GM18499 (cell line): ENCODE data around the gene P2RY12.

ENCODE experiments used
- ATAC-seq: cut with Tn5 transposase; IDR thresholded peaks from one replicate; pipeline ENCODE4 v1.9.1; 2021; ENCODE audit warnings: moderate number of reproducible peaks; ENCODE audit not compliant: insufficient read depth, unreplicated experiment

P2RY12 gene

GRCh38 chr3:151350656-151351055 is 33.9 kb downstream of the P2RY12 start:
- no peak for ATAC-seq

GRCh38 chr3:151347432-151347831 is 37.1 kb downstream of the P2RY12 start:
- ATAC-seq, result no peak

GRCh38 chr3:151346292-151346691 is 38.3 kb downstream of the P2RY12 start:
- no peak for ATAC-seq

GRCh38 chr3:151345859-151346258 is 38.7 kb downstream of the P2RY12 start:
- no peak for ATAC-seq

GRCh38 chr3:151331696-151332095 is 52.9 kb downstream of the P2RY12 start:
- no peak for ATAC-seq

GRCh38 chr3:151330899-151331298 is 53.7 kb downstream of the P2RY12 start:
- no peak for ATAC-seq

- no peak for ATAC-seq
These were observed 54.2 kb downstream of the P2RY12 start for GRCh38 chr3:151330379-151330778.

- ATAC-seq, result no peak
These were observed 55.2 kb downstream of the P2RY12 start, which contains the start of gene P2RY13 for GRCh38 chr3:151329363-151329762. Gene P2RY13 (minus strand): TSS chr3:151329549. CDS start chr3:151329528, 21 bp downstream.

GRCh38 chr3:151328298-151328995 is 56.1 kb downstream of the P2RY12 start:
- no peak for ATAC-seq

GRCh38 chr3:151327571-151328198 is 56.9 kb downstream of the P2RY12 start:
- no peak for ATAC-seq

GRCh38 chr3:151322511-151322910 is 62.0 kb downstream of the P2RY12 start:
- no peak for ATAC-seq

GRCh38 chr3:151321526-151321925 is 63.0 kb downstream of the P2RY12 start:
- ATAC-seq, result no peak

GRCh38 chr3:151320131-151320530 is 64.4 kb downstream of the P2RY12 start:
- no peak for ATAC-seq

GRCh38 chr3:151319628-151320027 is 64.9 kb downstream of the P2RY12 start:
- no peak for ATAC-seq

GRCh38 chr3:151318991-151319390 is 65.6 kb downstream of the P2RY12 start:
- ATAC-seq, result no peak

GRCh38 chr3:151318313-151318712 is 66.2 kb downstream of the P2RY12 start:
- ATAC-seq, result no peak

GRCh38 chr3:151316267-151316991 is 68.1 kb downstream of the P2RY12 start, which contains the start of gene GPR87:
Gene GPR87 (minus strand): TSS chr3:151316820. CDS start chr3:151300100, 16,720 bp downstream.
- ATAC-seq, result no peak

GRCh38 chr3:151315846-151316245 is 68.7 kb downstream of the P2RY12 start:
- no peak for ATAC-seq

- ATAC-seq, result no peak
These were observed 69.4 kb downstream of the P2RY12 start for GRCh38 chr3:151315136-151315535.

- ATAC-seq, result no peak
These were observed 70.0 kb downstream of the P2RY12 start for GRCh38 chr3:151314593-151314992.

GRCh38 chr3:151314137-151314536 is 70.4 kb downstream of the P2RY12 start:
- ATAC-seq, result no peak
